Naive thymus-derived CD4-positive, alpha-beta T cell (primary cell): ENCODE measurements around the gene MAP2K5. TPM values are rescaled to one million over a fixed set of nuclear protein-coding genes. Genes with fewer than 3 reads are reported as not detected.

Source experiments
- ATAC-seq: fragments of 150-1000 bp; cut with Tn5 transposase; 2 replicates; pipeline ENCODE4 v1.10.0; 2021; ENCODE audit warnings: mild to moderate bottlenecking, moderate library complexity
- CTCF ChIA-PET: fragments of 350-600 bp; sonication (Branson Sonifier 250); formaldehyde crosslinking; loops from one replicate; lab custom pipeline; 2021; ENCODE audit warnings: antibody characterized with exemption; lab: Charles Lee
- POLR2A ChIA-PET: fragments of 350-600 bp; sonication (Branson Sonifier 250); formaldehyde crosslinking; loops from one replicate; lab custom pipeline; 2021; ENCODE audit warnings: antibody characterized with exemption, inconsistent platforms; lab: Charles Lee
- DNase-seq, 9 donors: peaks; one replicate each; pipeline versions ENCODE4 v3.0.0 to v3.0.0-alpha.2; 2020 to 2022; ENCODE audit warnings: mixed read lengths in 1 of 9
- H3K27ac ChIP-seq: one replicate; pipeline ENCODE4 v1.7.0; 2013; ENCODE audit warnings: mild to moderate bottlenecking, low read depth, low read length, moderate library complexity
- H3K27me3 ChIP-seq, 2 donors: one replicate each; pipeline ENCODE4 v1.7.0; 2013; ENCODE audit warnings: low read length in 2 of 2, mild to moderate bottlenecking in 2 of 2, moderate library complexity in 2 of 2; ENCODE audit not compliant: control insufficient read depth in 2 of 2, insufficient read depth in 2 of 2
- H3K36me3 ChIP-seq, 3 experiments: 1 replicate in 2 of 3; 2 replicates in 1 of 3; pipeline ENCODE4 v1.7.0; 2013; ENCODE audit warnings: low read length in 3 of 3, mild to moderate bottlenecking in 3 of 3, moderate library complexity in 1 of 3; ENCODE audit not compliant: insufficient read depth in 3 of 3, control insufficient read depth in 2 of 3
- H3K4me1 ChIP-seq, 2 donors: one replicate each; pipeline ENCODE4 v1.7.0; 2013; ENCODE audit warnings: low read length in 2 of 2, mild to moderate bottlenecking in 2 of 2, moderate library complexity in 1 of 2; ENCODE audit not compliant: control insufficient read depth in 2 of 2, insufficient read depth in 2 of 2
- H3K4me3 ChIP-seq: 2 replicates; pipeline ENCODE4 v1.7.0; 2013; ENCODE audit warnings: mild to moderate bottlenecking, low read length
- H3K9me3 ChIP-seq, 3 experiments: 1 replicate in 2 of 3; 2 replicates in 1 of 3; pipeline ENCODE4 v1.7.0; 2013; ENCODE audit warnings: low read length in 3 of 3; ENCODE audit not compliant: control insufficient read depth in 2 of 3
- H3K27ac Mint-ChIP-seq, 9 donors: one replicate each; pipeline ENCODE4 v1.8.0; 2020 to 2022; ENCODE audit warnings: mixed read lengths in 9 of 9, mild to moderate bottlenecking in 8 of 9, moderate library complexity in 5 of 9, inconsistent platforms in 2 of 9
- H3K27me3 Mint-ChIP-seq, 5 donors: one replicate each; pipeline ENCODE4 v1.8.0; 2021 to 2022; ENCODE audit warnings: mixed read lengths in 5 of 5, mild to moderate bottlenecking in 1 of 5
- H3K36me3 Mint-ChIP-seq, 5 donors: one replicate each; pipeline ENCODE4 v1.8.0; 2020 to 2022; ENCODE audit warnings: mixed read lengths in 5 of 5, mild to moderate bottlenecking in 3 of 5, inconsistent platforms in 1 of 5
- H3K4me1 Mint-ChIP-seq, 7 donors: one replicate each; pipeline ENCODE4 v1.8.0; 2020 to 2022; ENCODE audit warnings: mixed read lengths in 7 of 7, mild to moderate bottlenecking in 3 of 7, inconsistent platforms in 1 of 7
- H3K4me3 Mint-ChIP-seq, 10 donors: one replicate each; pipeline ENCODE4 v1.8.0; 2020 to 2022; ENCODE audit warnings: mild to moderate bottlenecking in 10 of 10, mixed read lengths in 10 of 10, moderate library complexity in 6 of 10, inconsistent platforms in 2 of 10
- H3K9me3 Mint-ChIP-seq, 11 donors: one replicate each; pipeline ENCODE4 v1.8.0; 2020 to 2022; ENCODE audit warnings: mixed read lengths in 11 of 11, mild to moderate bottlenecking in 4 of 11, inconsistent platforms in 1 of 11, moderate library complexity in 1 of 11
- intact Hi-C, 2 donors: fragments of 100-400 bp; cut with micrococcal nuclease; formaldehyde crosslinking; loops; one replicate each; pipeline ENCODE4 v1.15.1; 2023
- polyA plus RNA-seq, 2 donors: library from polyadenylated mRNA; unstranded; fragments of 300-500 nt; fragmentation: Illumina TruSeq; gene quantifications; one replicate each; pipeline ENCODE4 v1.2.3, GENCODE V29; 2021
- total RNA-seq, 6 experiments: library from RNA in 5 of 6; stranded (reverse) in 5 of 6; gene quantifications; 1 replicate in 5 of 6; 2 replicates in 1 of 6; pipeline ENCODE4 v1.2.3 and lab custom pipeline; 2021 to 2026

Gene MAP2K5
- total and polyA plus RNA-seq, 7 experiments from 2014 or later = 22.7 to 43.4 (median 33.9) TPM

GRCh38 chr15:67590191-67590590 is 47.7 kb downstream of the MAP2K5 start:
- DNase-seq = no peak
- no peak overlapping the region for H3K27ac Mint-ChIP-seq
- H3K27me3 Mint-ChIP-seq = no peaks in the 10 kb centered on the region
- H3K9me3 Mint-ChIP-seq = no peaks in the 10 kb centered on the region
- H3K36me3 ChIP-seq = peaks cover 0 to 41% (median 5%) of the 10 kb centered on the region in 3 experiments
- no peak overlapping the region for H3K4me3 ChIP-seq
- no peak for ATAC-seq
- no peaks in the 10 kb centered on the region for H3K27me3 ChIP-seq
- peaks cover 12 to 54% (median 41%) of the 10 kb centered on the region in 5 donors for H3K36me3 Mint-ChIP-seq
- CTCF ChIA-PET = no interaction called here
- H3K9me3 ChIP-seq = no peaks in the 10 kb centered on the region
- H3K4me1 Mint-ChIP-seq = peaks cover 0 to 7% (median 0%) of the 10 kb centered on the region in 7 donors
- intact Hi-C loops = no loop called here
- H3K4me1 ChIP-seq = no peaks in the 10 kb centered on the region
- H3K27ac ChIP-seq = no peak overlapping the region
- no peak overlapping the region for H3K4me3 Mint-ChIP-seq
- POLR2A ChIA-PET = interaction anchor here (0.7 kb wide), 1 partner anchor 42 kb away, joined by 3 read pairs; no protein-coding TSS in a partner anchor

- peaks cover 12 to 38% (median 32%) of the 10 kb centered on the region in 5 donors for H3K36me3 Mint-ChIP-seq
- no peak overlapping the region for H3K4me3 Mint-ChIP-seq
- intact Hi-C loops = no loop called here
- H3K27me3 ChIP-seq = no peaks in the 10 kb centered on the region
- DNase-seq (no peak), ATAC-seq (no peak)
- H3K4me1 ChIP-seq = no peaks in the 10 kb centered on the region
- no peak overlapping the region for H3K27ac ChIP-seq
- H3K36me3 ChIP-seq = peaks cover 0 to 39% (median 5%) of the 10 kb centered on the region in 3 experiments
- ChIA-PET POLR2A (no interaction called here), CTCF (interaction anchor here (0.6 kb wide), 2 partner anchors 116 to 346 kb away, joined by 3 to 4 read pairs; no protein-coding TSS in a partner anchor)
- peaks cover 0 to 7% (median 0%) of the 10 kb centered on the region in 7 donors for H3K4me1 Mint-ChIP-seq
- no peak overlapping the region for H3K4me3 ChIP-seq
- no peak overlapping the region for H3K27ac Mint-ChIP-seq
- H3K27me3 Mint-ChIP-seq = no peaks in the 10 kb centered on the region
- no peaks in the 10 kb centered on the region for H3K9me3 Mint-ChIP-seq
- no peaks in the 10 kb centered on the region for H3K9me3 ChIP-seq
Observed at GRCh38 chr15:67592245-67592644, 49.7 kb downstream of the MAP2K5 start.

- CTCF ChIA-PET = no interaction called here
- H3K36me3 Mint-ChIP-seq = peaks cover 3 to 29% (median 22%) of the 10 kb centered on the region in 5 donors
- POLR2A ChIA-PET = no interaction called here
Observed at GRCh38 chr15:67593562-67593961, 51.1 kb downstream of the MAP2K5 start.

GRCh38 chr15:67594770-67595169 is 52.3 kb downstream of the MAP2K5 start:
- intact Hi-C loops = no loop called here
- Mint-ChIP-seq H3K27ac (no peak overlapping the region), H3K27me3 (no peaks in the 10 kb centered on the region), H3K36me3 (peaks cover 3 to 26% (median 18%) of the 10 kb centered on the region in 5 donors), H3K9me3 (no peaks in the 10 kb centered on the region), H3K4me1 (peaks cover 0 to 2% (median 0%) of the 10 kb centered on the region in 7 donors), H3K4me3 (no peak overlapping the region)
- ChIA-PET POLR2A (no interaction called here), CTCF (no interaction called here)
- H3K27ac ChIP-seq = no peak overlapping the region
- H3K4me1 ChIP-seq = no peaks in the 10 kb centered on the region
- DNase-seq (no peak), ATAC-seq (no peak)
- peaks cover 0 to 21% (median 9%) of the 10 kb centered on the region in 3 experiments for H3K36me3 ChIP-seq
- no peaks in the 10 kb centered on the region for H3K9me3 ChIP-seq
- H3K27me3 ChIP-seq = no peaks in the 10 kb centered on the region
- no peak overlapping the region for H3K4me3 ChIP-seq

More at GRCh38 chr15:67593562-67593961, 51.1 kb downstream of the MAP2K5 start:
- ATAC-seq = no peak
- Histone ChIP-seq H3K4me1 (no peaks in the 10 kb centered on the region), H3K4me3 (no peak overlapping the region), H3K9me3 (no peaks in the 10 kb centered on the region), H3K36me3 (peaks cover 0 to 28% (median 5%) of the 10 kb centered on the region in 3 experiments), H3K27ac (no peak overlapping the region), H3K27me3 (no peaks in the 10 kb centered on the region)
- Mint-ChIP-seq H3K4me1 (peaks cover 0 to 2% (median 0%) of the 10 kb centered on the region in 7 donors), H3K27ac (no peak overlapping the region), H3K9me3 (no peaks in the 10 kb centered on the region), H3K27me3 (no peaks in the 10 kb centered on the region), H3K4me3 (no peak overlapping the region)
- no peak for DNase-seq
- intact Hi-C loops = no loop called here

- intact Hi-C loops = no loop called here
- Mint-ChIP-seq H3K4me1 (no peaks in the 10 kb centered on the region), H3K9me3 (no peaks in the 10 kb centered on the region), H3K27ac (no peak overlapping the region), H3K36me3 (peaks cover 3 to 30% (median 25%) of the 10 kb centered on the region in 5 donors), H3K27me3 (no peaks in the 10 kb centered on the region), H3K4me3 (no peak overlapping the region)
- no peaks in the 10 kb centered on the region for H3K9me3 ChIP-seq
- H3K27me3 ChIP-seq = no peaks in the 10 kb centered on the region
- no peak overlapping the region for H3K4me3 ChIP-seq
- H3K36me3 ChIP-seq = peaks cover 0 to 24% (median 9%) of the 10 kb centered on the region in 3 experiments
- POLR2A ChIA-PET = interaction anchor here (0.7 kb wide), 1 partner anchor 42 kb away, joined by 5 read pairs; no protein-coding TSS in a partner anchor
- H3K4me1 ChIP-seq = no peaks in the 10 kb centered on the region
- CTCF ChIA-PET = no interaction called here
- DNase-seq (no peak), ATAC-seq (no peak)
- no peak overlapping the region for H3K27ac ChIP-seq
Observed at GRCh38 chr15:67595572-67595971, 53.1 kb downstream of the MAP2K5 start.

- no peak overlapping the region for H3K4me3 ChIP-seq
- H3K4me1 Mint-ChIP-seq = peaks cover 0 to 2% (median 0%) of the 10 kb centered on the region in 7 donors
- no peaks in the 10 kb centered on the region for H3K27me3 Mint-ChIP-seq
- no peak overlapping the region for H3K27ac Mint-ChIP-seq
- peaks cover 0 to 19% (median 4%) of the 10 kb centered on the region in 3 experiments for H3K36me3 ChIP-seq
- H3K27me3 ChIP-seq = no peaks in the 10 kb centered on the region
- CTCF ChIA-PET = no interaction called here
- POLR2A ChIA-PET = no interaction called here
- H3K4me3 Mint-ChIP-seq = no peak overlapping the region
- H3K27ac ChIP-seq = no peak overlapping the region
- intact Hi-C loops = no loop called here
- DNase-seq = no peak
- H3K9me3 Mint-ChIP-seq = no peaks in the 10 kb centered on the region
- ATAC-seq = no peak
- no peaks in the 10 kb centered on the region for H3K9me3 ChIP-seq
- H3K36me3 Mint-ChIP-seq = peaks cover 7 to 44% (median 28%) of the 10 kb centered on the region in 5 donors
- no peaks in the 10 kb centered on the region for H3K4me1 ChIP-seq
Observed at GRCh38 chr15:67601073-67601472, 58.6 kb downstream of the MAP2K5 start.

- intact Hi-C loops = no loop called here
- H3K36me3 ChIP-seq = peaks cover 0 to 11% (median 4%) of the 10 kb centered on the region in 3 experiments
- CTCF ChIA-PET = no interaction called here
Observed at GRCh38 chr15:67603063-67603462, 60.6 kb downstream of the MAP2K5 start.

More at GRCh38 chr15:67603063-67603462, 60.6 kb downstream of the MAP2K5 start:
- Histone ChIP-seq H3K9me3 (no peaks in the 10 kb centered on the region), H3K4me1 (no peaks in the 10 kb centered on the region), H3K27me3 (no peaks in the 10 kb centered on the region), H3K27ac (no peak overlapping the region), H3K4me3 (no peak overlapping the region)
- H3K27me3 Mint-ChIP-seq = no peaks in the 10 kb centered on the region
- POLR2A ChIA-PET = interaction anchor here (0.6 kb wide), 1 partner anchor 121 kb away, joined by 4 read pairs; no protein-coding TSS in a partner anchor
- H3K4me1 Mint-ChIP-seq = peaks cover 0 to 2% (median 0%) of the 10 kb centered on the region in 7 donors
- no peak for ATAC-seq
- H3K27ac Mint-ChIP-seq = no peak overlapping the region
- no peak overlapping the region for H3K4me3 Mint-ChIP-seq
- no peak for DNase-seq
- H3K9me3 Mint-ChIP-seq = peaks cover 0 to 1% (median 0%) of the 10 kb centered on the region in 11 donors
- peaks cover 8 to 52% (median 36%) of the 10 kb centered on the region in 5 donors for H3K36me3 Mint-ChIP-seq
